ENCODE data around the gene RHEBL1.

The RHEBL1 gene

GRCh38 chr12:49054524-49054923 is 15.3 kb downstream of the RHEBL1 start:
- Histone ChIP-seq H3K36me3 (replicated peaks in 1 of 2; ENCODE audit: control insufficient read depth in 2 of 2, insufficient read depth in 2 of 2, low read length in 2 of 2) (peaks cover 57 to 84% of the 10 kb centered on the region in 2 donors), H4K91ac (ENCODE audit: low read depth, low read length, poor library complexity) (no peak overlapping the region)
- no peak for DNase-seq (ENCODE audit: low spot score)

GRCh38 chr12:49054096-49054495 is 15.7 kb downstream of the RHEBL1 start:
- Histone ChIP-seq H3K4me3 (ENCODE audit: low read length in 2 of 2) (no peak overlapping the region), H3K27me3 (ENCODE audit: control insufficient read depth in 3 of 3, insufficient read depth in 3 of 3, low read depth in 1 of 3, low read length in 3 of 3) (no peaks in the 10 kb centered on the region), H2BK15ac (ENCODE audit: low read length) (no peak overlapping the region), H2BK120ac (ENCODE audit: low read depth, low read length) (no peak overlapping the region), H4K8ac (ENCODE audit: low read depth, low read length) (no peak overlapping the region), H3K23ac (ENCODE audit: low read depth, low read length, poor library complexity) (no peak overlapping the region), H3K4me2 (ENCODE audit: insufficient read depth, low read length, poor library complexity, severe bottlenecking) (no peak overlapping the region), H3K27ac (replicated peaks; ENCODE audit: low read length) (no peak overlapping the region), H3K79me1 (ENCODE audit: low read depth, low read length) (peaks cover 17% of the 10 kb centered on the region), H3K14ac (ENCODE audit: low read length) (no peak overlapping the region), H3K18ac (ENCODE audit: low read length) (no peak overlapping the region), H2AK5ac (ENCODE audit: low read depth, low read length) (no peak overlapping the region), H2BK12ac (ENCODE audit: low read length) (no peak overlapping the region), H3K9me3 (replicated peaks in 1 of 2; ENCODE audit: control insufficient read depth in 2 of 2, insufficient read depth in 1 of 2, low read depth in 1 of 2, low read length in 2 of 2) (no peaks in the 10 kb centered on the region), H2AFZ (ENCODE audit: low read length) (no peak overlapping the region), H3K4me1 (ENCODE audit: control insufficient read depth in 2 of 2, insufficient read depth in 1 of 2, low read depth in 1 of 2, low read length in 2 of 2) (peaks cover 20 to 27% of the 10 kb centered on the region in 2 donors), H2BK5ac (ENCODE audit: low read length) (no peak overlapping the region), H3K4ac (ENCODE audit: low read length) (no peak overlapping the region), H3K9ac (ENCODE audit: low read depth, low read length, poor library complexity) (no peak overlapping the region), H3K36me3 (replicated peaks in 1 of 2; ENCODE audit: control insufficient read depth in 2 of 2, insufficient read depth in 2 of 2, low read length in 2 of 2) (peaks cover 62 to 88% of the 10 kb centered on the region in 2 donors), H4K91ac (ENCODE audit: low read depth, low read length, poor library complexity) (no peak overlapping the region)
- WGBS, 2 donors (ENCODE audit: extremely low coverage in 2 of 2, insufficient read length in 2 of 2, insufficient replicate concordance in 1 of 2) = no CpG with 5 or more reads among the region's 5 CpGs
- DNase-seq (ENCODE audit: low spot score) = no peak

More at GRCh38 chr12:49054524-49054923, 15.3 kb downstream of the RHEBL1 start:
- Histone ChIP-seq H3K79me1 (ENCODE audit: low read depth, low read length) (peaks cover 21% of the 10 kb centered on the region), H3K4me2 (ENCODE audit: insufficient read depth, low read length, poor library complexity, severe bottlenecking) (no peak overlapping the region), H3K27ac (replicated peaks; ENCODE audit: low read length) (no peak overlapping the region), H3K9me3 (replicated peaks in 1 of 2; ENCODE audit: control insufficient read depth in 2 of 2, insufficient read depth in 1 of 2, low read depth in 1 of 2, low read length in 2 of 2) (no peaks in the 10 kb centered on the region), H3K4me3 (ENCODE audit: low read length in 2 of 2) (no peak overlapping the region), H2AFZ (ENCODE audit: low read length) (no peak overlapping the region), H2BK12ac (ENCODE audit: low read length) (no peak overlapping the region), H2BK15ac (ENCODE audit: low read length) (no peak overlapping the region), H3K4me1 (ENCODE audit: control insufficient read depth in 2 of 2, insufficient read depth in 1 of 2, low read depth in 1 of 2, low read length in 2 of 2) (peaks cover 22 to 27% of the 10 kb centered on the region in 2 donors), H2BK120ac (ENCODE audit: low read depth, low read length) (no peak overlapping the region), H3K27me3 (ENCODE audit: control insufficient read depth in 3 of 3, insufficient read depth in 3 of 3, low read depth in 1 of 3, low read length in 3 of 3) (no peaks in the 10 kb centered on the region), H3K23ac (ENCODE audit: low read depth, low read length, poor library complexity) (no peak overlapping the region), H2BK5ac (ENCODE audit: low read length) (no peak overlapping the region), H4K8ac (ENCODE audit: low read depth, low read length) (no peak overlapping the region), H3K14ac (ENCODE audit: low read length) (no peak overlapping the region), H3K4ac (ENCODE audit: low read length) (no peak overlapping the region), H2AK5ac (ENCODE audit: low read depth, low read length) (no peak overlapping the region), H3K18ac (ENCODE audit: low read length) (no peak overlapping the region), H3K9ac (ENCODE audit: low read depth, low read length, poor library complexity) (no peak overlapping the region)
- WGBS, 2 donors (ENCODE audit: extremely low coverage in 2 of 2, insufficient read length in 2 of 2, insufficient replicate concordance in 1 of 2) = no CpG with 5 or more reads among the region's 10 CpGs

- H4K8ac ChIP-seq (ENCODE audit: low read depth, low read length) = no peak overlapping the region
- H3K36me3 ChIP-seq (replicated peaks in 1 of 2; ENCODE audit: control insufficient read depth in 2 of 2, insufficient read depth in 2 of 2, low read length in 2 of 2) = peaks cover 75 to 93% of the 10 kb centered on the region in 2 donors
- no peak overlapping the region for H3K27ac ChIP-seq (replicated peaks; ENCODE audit: low read length)
- H3K9me3 ChIP-seq (replicated peaks in 1 of 2; ENCODE audit: control insufficient read depth in 2 of 2, insufficient read depth in 1 of 2, low read depth in 1 of 2, low read length in 2 of 2) = no peaks in the 10 kb centered on the region
- peaks cover 12% of the 10 kb centered on the region for H3K79me1 ChIP-seq (ENCODE audit: low read depth, low read length)
- H2BK15ac ChIP-seq (ENCODE audit: low read length) = no peak overlapping the region
- H3K4me1 ChIP-seq (ENCODE audit: control insufficient read depth in 2 of 2, insufficient read depth in 1 of 2, low read depth in 1 of 2, low read length in 2 of 2) = peaks cover 8 to 16% of the 10 kb centered on the region in 2 donors
- no peak overlapping the region for H3K4me2 ChIP-seq (ENCODE audit: insufficient read depth, low read length, poor library complexity, severe bottlenecking)
- H2AFZ ChIP-seq (ENCODE audit: low read length) = no peak overlapping the region
- H3K18ac ChIP-seq (ENCODE audit: low read length) = no peak overlapping the region
- H3K27me3 ChIP-seq (ENCODE audit: control insufficient read depth in 3 of 3, insufficient read depth in 3 of 3, low read depth in 1 of 3, low read length in 3 of 3) = no peaks in the 10 kb centered on the region
- peak overlapping the region; percentile 30 for H3K9ac ChIP-seq (ENCODE audit: low read depth, low read length, poor library complexity)
- H2BK12ac ChIP-seq (ENCODE audit: low read length) = no peak overlapping the region
- no peak overlapping the region for H2BK120ac ChIP-seq (ENCODE audit: low read depth, low read length)
- H3K4ac ChIP-seq (ENCODE audit: low read length) = no peak overlapping the region
- DNase-seq (ENCODE audit: low spot score) = no peak
- no peak overlapping the region for H3K23ac ChIP-seq (ENCODE audit: low read depth, low read length, poor library complexity)
- no CpG with 5 or more reads among the region's 16 CpGs for WGBS, 2 donors (ENCODE audit: extremely low coverage in 2 of 2, insufficient read length in 2 of 2, insufficient replicate concordance in 1 of 2)
- H3K14ac ChIP-seq (ENCODE audit: low read length) = no peak overlapping the region
- no peak overlapping the region for H4K91ac ChIP-seq (ENCODE audit: low read depth, low read length, poor library complexity)
- H2BK5ac ChIP-seq (ENCODE audit: low read length) = no peak overlapping the region
- H2AK5ac ChIP-seq (ENCODE audit: low read depth, low read length) = no peak overlapping the region
- H3K4me3 ChIP-seq (ENCODE audit: low read length in 2 of 2) = no peak overlapping the region
Observed at GRCh38 chr12:49052451-49053208, 17.1 kb downstream of the RHEBL1 start.

GRCh38 chr12:49051777-49052438 is 17.9 kb downstream of the RHEBL1 start:
- H3K9ac ChIP-seq (ENCODE audit: low read depth, low read length, poor library complexity) = no peak overlapping the region
- H3K4ac ChIP-seq (ENCODE audit: low read length) = no peak overlapping the region
- no peaks in the 10 kb centered on the region for H3K27me3 ChIP-seq (ENCODE audit: control insufficient read depth in 3 of 3, insufficient read depth in 3 of 3, low read depth in 1 of 3, low read length in 3 of 3)
- no peak overlapping the region for H2AK5ac ChIP-seq (ENCODE audit: low read depth, low read length)
- peaks cover 4 to 9% of the 10 kb centered on the region in 2 donors for H3K4me1 ChIP-seq (ENCODE audit: control insufficient read depth in 2 of 2, insufficient read depth in 1 of 2, low read depth in 1 of 2, low read length in 2 of 2)
- no peak overlapping the region for H2BK15ac ChIP-seq (ENCODE audit: low read length)
- H4K91ac ChIP-seq (ENCODE audit: low read depth, low read length, poor library complexity) = no peak overlapping the region
- H3K36me3 ChIP-seq (replicated peaks in 1 of 2; ENCODE audit: control insufficient read depth in 2 of 2, insufficient read depth in 2 of 2, low read length in 2 of 2) = peaks cover 80 to 99% of the 10 kb centered on the region in 2 donors
- no peak overlapping the region for H3K18ac ChIP-seq (ENCODE audit: low read length)
- DNase-seq (ENCODE audit: low spot score) = no peak
- H2AFZ ChIP-seq (ENCODE audit: low read length) = no peak overlapping the region
- H3K4me2 ChIP-seq (ENCODE audit: insufficient read depth, low read length, poor library complexity, severe bottlenecking) = no peak overlapping the region
- no peak overlapping the region for H2BK5ac ChIP-seq (ENCODE audit: low read length)
- no peak overlapping the region for H3K4me3 ChIP-seq (ENCODE audit: low read length in 2 of 2)
- H3K27ac ChIP-seq (replicated peaks; ENCODE audit: low read length) = no peak overlapping the region
- WGBS, 2 donors (ENCODE audit: extremely low coverage in 2 of 2, insufficient read length in 2 of 2, insufficient replicate concordance in 1 of 2) = no CpG with 5 or more reads among the region's 20 CpGs
- peaks cover 12% of the 10 kb centered on the region for H3K79me1 ChIP-seq (ENCODE audit: low read depth, low read length)
- no peak overlapping the region for H2BK120ac ChIP-seq (ENCODE audit: low read depth, low read length)
- H4K8ac ChIP-seq (ENCODE audit: low read depth, low read length) = no peak overlapping the region
- no peaks in the 10 kb centered on the region for H3K9me3 ChIP-seq (replicated peaks in 1 of 2; ENCODE audit: control insufficient read depth in 2 of 2, insufficient read depth in 1 of 2, low read depth in 1 of 2, low read length in 2 of 2)
- no peak overlapping the region for H3K14ac ChIP-seq (ENCODE audit: low read length)
- no peak overlapping the region for H2BK12ac ChIP-seq (ENCODE audit: low read length)
- H3K23ac ChIP-seq (ENCODE audit: low read depth, low read length, poor library complexity) = no peak overlapping the region
